D341Med (cell line): Measurements from ENCODE around the gene TTC24.
A peak's percentile ranks its signal among the peaks of the same experiment; 100 is the strongest.

Experiments used
- DNase-seq: peaks from one replicate; pipeline ENCODE4 v3.0.0; 2012; ENCODE audit warnings: low spot score

The TTC24 gene

GRCh38 chr1:156554971-156555370 lies 24.6 kb upstream of the TTC24 start:
- DNase-seq, result no peak

- no peak for DNase-seq
Observed at GRCh38 chr1:156555715-156556114, 23.8 kb upstream of the TTC24 start.

GRCh38 chr1:156556354-156556753 lies 23.2 kb upstream of the TTC24 start:
- no peak for DNase-seq

GRCh38 chr1:156559086-156559796 lies 20.3 kb upstream of the TTC24 start:
- DNase-seq, result no peak

- DNase-seq, result no peak
Observed at GRCh38 chr1:156559797-156560385, 19.6 kb upstream of the TTC24 start.

GRCh38 chr1:156560585-156561163 lies 18.8 kb upstream of the TTC24 start:
- no peak for DNase-seq

- no peak for DNase-seq
Observed at GRCh38 chr1:156565519-156565918, 14.0 kb upstream of the TTC24 start.

- DNase-seq, result no peak
Observed at GRCh38 chr1:156566436-156566835, 13.1 kb upstream of the TTC24 start.

- DNase-seq, result no peak
Observed at GRCh38 chr1:156571261-156571852, 8.2 kb upstream of the TTC24 start.

GRCh38 chr1:156571919-156572662 lies 7.4 kb upstream of the TTC24 start, which contains the start of gene IQGAP3:
Gene IQGAP3 (minus strand): TSS chr1:156572565. CDS start chr1:156572529, 36 bp downstream.
- peak; percentile 99 for DNase-seq

GRCh38 chr1:156572663-156573018 lies 6.9 kb upstream of the TTC24 start:
- DNase-seq, result no peak

GRCh38 chr1:156574039-156574633 lies 5.4 kb upstream of the TTC24 start:
- DNase-seq, result peak; percentile 73

GRCh38 chr1:156577550-156577949 lies 2.0 kb upstream of the TTC24 start:
- peak; percentile 65 for DNase-seq

- DNase-seq, result no peak
Observed at GRCh38 chr1:156578055-156578454, 1.5 kb upstream of the TTC24 start.

GRCh38 chr1:156581661-156582387 lies 2.3 kb downstream of the TTC24 start:
- no peak for DNase-seq

- no peak for DNase-seq
Observed at GRCh38 chr1:156582388-156583017, 3.0 kb downstream of the TTC24 start.

- DNase-seq, result peak; percentile 83
Observed at GRCh38 chr1:156583821-156584622, 4.5 kb downstream of the TTC24 start.

- DNase-seq, result peak; percentile 77
Observed at GRCh38 chr1:156584813-156585212, 5.3 kb downstream of the TTC24 start.

GRCh38 chr1:156586323-156586722 lies 6.8 kb downstream of the TTC24 start:
- no peak for DNase-seq

- DNase-seq, result no peak
Observed at GRCh38 chr1:156586892-156587477, 7.5 kb downstream of the TTC24 start.
